ENCODE data around the gene DCDC2B.
"Not testable (repeated sequence)": the region's sequence is repeated elsewhere in the genome, so short reads cannot be mapped to it uniquely, and the experiment has no call there.

The DCDC2B gene

GRCh38 chr1:32249831-32250525 is 41.1 kb downstream of the DCDC2B start:
- DNase-seq (ENCODE audit: insufficient read length, low spot score) (no peak), FAIRE-seq (no peak)
- TF ChIP-seq, protein P1, sequence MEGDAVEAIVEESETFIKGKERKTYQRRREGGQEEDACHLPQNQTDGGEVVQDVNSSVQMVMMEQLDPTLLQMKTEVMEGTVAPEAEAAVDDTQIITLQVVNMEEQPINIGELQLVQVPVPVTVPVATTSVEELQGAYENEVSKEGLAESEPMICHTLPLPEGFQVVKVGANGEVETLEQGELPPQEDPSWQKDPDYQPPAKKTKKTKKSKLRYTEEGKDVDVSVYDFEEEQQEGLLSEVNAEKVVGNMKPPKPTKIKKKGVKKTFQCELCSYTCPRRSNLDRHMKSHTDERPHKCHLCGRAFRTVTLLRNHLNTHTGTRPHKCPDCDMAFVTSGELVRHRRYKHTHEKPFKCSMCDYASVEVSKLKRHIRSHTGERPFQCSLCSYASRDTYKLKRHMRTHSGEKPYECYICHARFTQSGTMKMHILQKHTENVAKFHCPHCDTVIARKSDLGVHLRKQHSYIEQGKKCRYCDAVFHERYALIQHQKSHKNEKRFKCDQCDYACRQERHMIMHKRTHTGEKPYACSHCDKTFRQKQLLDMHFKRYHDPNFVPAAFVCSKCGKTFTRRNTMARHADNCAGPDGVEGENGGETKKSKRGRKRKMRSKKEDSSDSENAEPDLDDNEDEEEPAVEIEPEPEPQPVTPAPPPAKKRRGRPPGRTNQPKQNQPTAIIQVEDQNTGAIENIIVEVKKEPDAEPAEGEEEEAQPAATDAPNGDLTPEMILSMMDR (IDR thresholded peaks at IDR 0.05; ENCODE audit: insufficient read depth, missing control alignments), result no peak

GRCh38 chr1:32250893-32251716 is 42.2 kb downstream of the DCDC2B start, which contains the start of gene LCK:
Gene LCK, plus strand, starts transcription at chr1:32251265. Its CDS starts 23,065 bp downstream, at chr1:32274330.
- no peak for FAIRE-seq
- no peak for DNase-seq (ENCODE audit: insufficient read length, low spot score)
- TF ChIP-seq, protein P1 (IDR thresholded peaks at IDR 0.05; ENCODE audit: insufficient read depth, missing control alignments), result no peak

DNA sequence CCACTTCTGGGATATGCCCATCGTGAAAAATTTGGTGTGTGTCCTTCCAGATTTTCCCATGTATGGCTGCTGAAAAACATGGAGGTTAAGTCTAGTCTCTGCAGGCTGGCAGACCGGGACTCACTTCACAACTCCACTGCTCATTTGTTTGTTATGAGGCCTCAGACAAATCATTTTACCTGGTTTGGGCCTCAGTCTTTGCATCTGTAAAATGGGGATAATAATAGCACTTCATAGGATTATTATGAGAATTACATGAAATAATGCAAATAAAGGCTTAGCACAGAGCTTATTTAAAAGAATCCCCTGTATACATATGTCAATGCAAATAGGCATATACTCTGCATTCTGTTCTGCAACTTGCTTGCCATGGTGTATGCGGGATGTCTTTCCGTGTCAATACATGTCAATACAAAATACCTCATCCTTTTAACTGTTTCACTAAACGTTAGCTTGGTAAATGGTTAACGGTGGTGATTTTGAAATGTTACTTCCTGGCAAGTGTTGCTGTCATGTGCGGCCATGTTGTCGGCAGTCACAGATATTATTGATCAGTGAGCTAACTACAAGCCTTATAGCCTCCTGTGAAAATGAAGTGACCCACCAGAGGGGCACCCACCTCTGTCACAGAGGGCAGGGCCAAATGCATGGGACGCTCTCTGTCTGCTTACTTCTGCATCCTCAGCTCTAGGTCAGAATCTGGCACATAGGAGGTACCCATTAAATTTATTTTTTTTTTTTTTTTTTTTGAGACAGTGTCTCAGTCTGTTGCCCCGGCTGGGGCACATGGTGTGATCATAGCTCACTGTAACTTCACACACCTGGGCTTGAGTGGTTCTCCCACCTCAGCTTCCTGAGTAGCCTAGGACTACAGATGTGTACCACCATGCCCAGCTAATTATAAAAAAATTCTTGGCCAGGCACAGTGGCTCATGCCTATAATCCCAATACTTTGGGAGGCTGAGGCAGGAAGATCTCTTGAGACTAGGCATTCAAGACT is 46.5 kb downstream of the DCDC2B start:
- TF ChIP-seq, protein P1 (IDR thresholded peaks at IDR 0.05; ENCODE audit: insufficient read depth, missing control alignments), result no peak
- FAIRE-seq (no peak), DNase-seq (ENCODE audit: insufficient read length, low spot score) (no peak)

DNA sequence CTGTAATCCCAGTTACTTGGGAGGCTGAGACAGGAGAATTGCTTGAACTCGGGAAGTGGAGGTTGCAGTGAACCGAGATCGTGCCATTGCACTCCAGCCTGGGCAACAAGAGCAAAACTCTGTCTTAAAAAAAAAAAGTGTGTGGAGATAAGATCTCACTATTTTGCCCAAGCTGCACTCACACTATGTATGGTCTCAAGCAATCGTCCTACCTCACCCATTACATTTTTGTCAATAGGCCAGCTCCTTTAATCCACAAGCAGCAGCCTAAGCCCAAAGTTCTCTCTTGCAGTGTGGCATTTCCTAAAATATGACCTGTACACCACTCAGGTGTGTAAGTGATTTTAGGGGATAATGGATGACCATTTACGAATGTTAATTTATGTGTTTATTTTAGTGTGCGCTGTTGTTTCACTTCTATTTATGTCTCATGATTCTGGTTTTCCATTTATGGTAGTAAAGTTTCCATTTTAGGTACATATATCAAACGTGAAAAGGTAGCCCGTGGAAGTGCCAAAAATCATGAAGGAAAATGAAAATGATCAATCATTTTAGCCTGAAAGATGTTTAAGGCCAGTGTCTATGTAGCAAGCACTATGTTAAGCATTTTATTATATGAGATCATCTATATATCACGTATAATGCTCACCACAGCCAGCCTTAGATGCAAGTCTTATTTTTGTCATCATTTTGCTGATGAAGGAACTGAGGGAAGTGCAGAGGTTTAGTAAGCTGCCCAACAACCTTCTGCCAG is 47.8 kb downstream of the DCDC2B start:
- DNase-seq (ENCODE audit: insufficient read length, low spot score) (no peak), FAIRE-seq (no peak)
- TF ChIP-seq, protein P1 (IDR thresholded peaks at IDR 0.05; ENCODE audit: insufficient read depth, missing control alignments), result no peak

- no peak for DNase-seq (ENCODE audit: insufficient read length, low spot score)
- TF ChIP-seq, protein P1 (IDR thresholded peaks at IDR 0.05; ENCODE audit: insufficient read depth, missing control alignments), result no peak
- FAIRE-seq, result no peak
These were observed 48.3 kb downstream of the DCDC2B start for GRCh38 chr1:32257227-32257508.

DNA sequence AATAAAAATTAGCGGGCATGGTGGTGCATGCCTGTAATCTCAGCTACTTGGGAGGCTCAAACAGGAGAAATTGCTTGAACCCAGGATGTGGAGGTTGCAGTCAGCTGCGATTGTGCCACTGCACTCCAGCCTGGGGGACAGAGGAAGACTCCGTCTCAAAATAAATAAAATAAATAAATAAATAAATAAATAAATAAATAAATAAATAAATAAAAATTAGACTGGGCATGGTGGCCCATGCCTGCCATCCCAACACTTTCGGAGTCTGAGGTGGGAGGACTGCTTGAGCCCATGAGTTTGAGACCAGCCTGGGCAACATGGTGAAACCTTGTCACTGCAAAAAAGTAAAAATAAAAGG is 54.3 kb downstream of the DCDC2B start:
- FAIRE-seq; DNase-seq (ENCODE audit: insufficient read length, low spot score): not testable (repeated sequence)

- FAIRE-seq (no peak), DNase-seq (ENCODE audit: insufficient read length, low spot score) (no peak)
- TF ChIP-seq, protein P1 (IDR thresholded peaks at IDR 0.05; ENCODE audit: insufficient read depth, missing control alignments), result no peak
These were observed 54.9 kb downstream of the DCDC2B start for GRCh38 chr1:32263744-32264143.

Measured in D721Med (cell line).